ENCODE measurements around the gene FARSB. TPM values are rescaled to one million over a fixed set of nuclear protein-coding genes. Genes with fewer than 3 reads are reported as not detected.

The FARSB gene
- total RNA-seq, 1 donor from 2014 or later, result 10.9 TPM

DNA sequence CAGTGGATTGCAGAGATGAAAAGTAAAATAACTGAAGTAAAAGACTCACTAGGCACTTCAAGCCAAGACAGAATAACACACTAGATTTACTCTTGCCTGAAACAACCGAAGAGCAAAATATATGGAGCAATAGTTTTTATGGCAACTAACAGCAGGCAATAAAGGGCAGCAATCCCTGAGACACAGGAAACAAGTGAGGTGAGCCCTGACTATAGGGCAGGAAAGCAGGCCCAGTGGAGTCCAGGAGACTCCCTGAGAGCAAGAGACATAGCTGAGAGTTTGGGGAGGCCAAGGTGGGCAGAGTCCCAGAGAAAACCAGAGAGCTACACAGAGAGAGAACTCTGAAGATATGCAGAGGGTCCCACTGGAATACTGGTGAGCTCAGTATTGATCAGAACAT is 18.8 kb downstream of the FARSB start:
- H3K4me1 ChIP-seq, result no peaks in the 10 kb centered on the region
- intact Hi-C loops (cut with DNase I), result no loop called here
- no peak overlapping the region for H3K27ac ChIP-seq
- H3K4me3 ChIP-seq, result no peak overlapping the region
- H3K27me3 ChIP-seq (ENCODE audit: low read depth), result no peaks in the 10 kb centered on the region
- H3K9me3 ChIP-seq, result no peaks in the 10 kb centered on the region
- no peak for ATAC-seq
- TF ChIP-seq, protein P1, sequence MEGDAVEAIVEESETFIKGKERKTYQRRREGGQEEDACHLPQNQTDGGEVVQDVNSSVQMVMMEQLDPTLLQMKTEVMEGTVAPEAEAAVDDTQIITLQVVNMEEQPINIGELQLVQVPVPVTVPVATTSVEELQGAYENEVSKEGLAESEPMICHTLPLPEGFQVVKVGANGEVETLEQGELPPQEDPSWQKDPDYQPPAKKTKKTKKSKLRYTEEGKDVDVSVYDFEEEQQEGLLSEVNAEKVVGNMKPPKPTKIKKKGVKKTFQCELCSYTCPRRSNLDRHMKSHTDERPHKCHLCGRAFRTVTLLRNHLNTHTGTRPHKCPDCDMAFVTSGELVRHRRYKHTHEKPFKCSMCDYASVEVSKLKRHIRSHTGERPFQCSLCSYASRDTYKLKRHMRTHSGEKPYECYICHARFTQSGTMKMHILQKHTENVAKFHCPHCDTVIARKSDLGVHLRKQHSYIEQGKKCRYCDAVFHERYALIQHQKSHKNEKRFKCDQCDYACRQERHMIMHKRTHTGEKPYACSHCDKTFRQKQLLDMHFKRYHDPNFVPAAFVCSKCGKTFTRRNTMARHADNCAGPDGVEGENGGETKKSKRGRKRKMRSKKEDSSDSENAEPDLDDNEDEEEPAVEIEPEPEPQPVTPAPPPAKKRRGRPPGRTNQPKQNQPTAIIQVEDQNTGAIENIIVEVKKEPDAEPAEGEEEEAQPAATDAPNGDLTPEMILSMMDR (IDR thresholded peaks at IDR 0.05), result no peak
- H3K36me3 ChIP-seq, result peaks cover 75% of the 10 kb centered on the region
- no peak for DNase-seq

DNA sequence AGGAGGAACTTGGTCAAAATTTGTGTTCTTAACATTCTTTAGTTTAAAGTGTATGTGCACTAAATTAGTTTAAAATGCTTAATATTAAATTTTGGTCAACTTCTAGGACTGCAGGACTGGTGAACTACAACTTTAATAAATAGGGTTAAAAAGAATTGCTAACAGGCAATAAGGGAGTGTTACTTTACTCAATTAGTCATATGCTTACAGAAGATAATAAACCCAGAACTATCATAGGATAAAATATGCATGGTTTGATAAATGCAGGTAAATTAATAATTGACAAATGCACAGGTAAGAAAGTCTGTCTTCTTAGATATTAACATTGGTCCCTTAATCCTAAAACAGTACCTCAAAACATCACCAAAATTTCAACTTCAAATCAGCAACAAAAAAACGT is 20.6 kb downstream of the FARSB start:
- Histone ChIP-seq H3K4me3 (no peak overlapping the region), H3K4me1 (no peaks in the 10 kb centered on the region), H3K27me3 (ENCODE audit: low read depth) (no peaks in the 10 kb centered on the region), H3K27ac (no peak overlapping the region), H3K36me3 (peaks cover 88% of the 10 kb centered on the region), H3K9me3 (no peaks in the 10 kb centered on the region)
- DNase-seq (no peak), ATAC-seq (no peak)
- TF ChIP-seq, protein P1 (IDR thresholded peaks at IDR 0.05), result no peak
- intact Hi-C loops (cut with DNase I), result no loop called here

DNA sequence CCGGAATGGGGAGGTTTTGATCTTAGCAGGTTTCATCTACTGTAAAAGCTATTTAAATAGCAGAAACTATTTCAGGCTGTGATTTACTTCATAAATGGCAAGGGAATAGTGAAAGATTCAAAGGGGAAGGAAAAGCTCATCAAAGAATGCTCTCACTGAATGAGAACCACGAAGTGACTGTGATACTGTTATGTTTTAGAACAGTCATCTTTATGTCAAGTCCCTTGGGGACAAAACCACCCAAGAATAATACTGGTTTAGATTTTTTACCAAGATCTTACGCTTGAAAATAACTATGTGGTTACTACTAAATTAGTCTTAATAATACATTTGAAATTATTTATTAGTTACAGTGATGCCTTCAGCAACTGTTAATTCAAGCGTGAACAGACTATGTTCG is 28.1 kb downstream of the FARSB start:
- intact Hi-C loops (cut with DNase I), result no loop called here
- Histone ChIP-seq H3K4me1 (no peaks in the 10 kb centered on the region), H3K9me3 (no peaks in the 10 kb centered on the region), H3K36me3 (peaks cover 90% of the 10 kb centered on the region), H3K27me3 (ENCODE audit: low read depth) (no peaks in the 10 kb centered on the region), H3K27ac (no peak overlapping the region), H3K4me3 (no peak overlapping the region)
- no peak for ATAC-seq
- DNase-seq, result no peak
- TF ChIP-seq, protein P1 (IDR thresholded peaks at IDR 0.05), result no peak

DNA sequence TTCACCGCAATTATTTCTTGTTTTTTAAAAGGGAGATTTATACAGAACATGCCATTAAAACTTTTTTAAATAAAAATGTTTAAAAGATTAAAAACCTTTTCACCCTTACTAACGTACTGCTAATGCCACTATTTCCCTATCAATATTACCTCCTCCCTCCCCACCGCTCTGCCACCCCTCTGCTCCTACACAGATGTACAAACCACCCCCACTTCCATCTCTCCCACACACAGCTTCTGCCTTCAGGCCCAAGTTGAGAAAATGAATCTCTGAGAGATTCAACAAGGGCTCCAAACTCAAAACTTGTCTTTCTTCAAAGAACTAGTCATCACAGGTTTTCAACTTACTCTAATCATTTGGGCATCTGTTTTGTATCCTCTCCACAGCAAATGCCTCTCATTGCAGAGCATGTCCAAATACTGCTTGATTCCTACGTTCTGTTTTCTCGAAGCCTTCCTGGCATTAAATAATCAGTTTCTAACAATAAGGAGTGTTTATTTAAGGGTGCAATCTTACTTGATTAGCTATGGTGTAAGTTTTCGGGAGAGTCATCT is 32.1 kb downstream of the FARSB start:
- ATAC-seq (no peak), DNase-seq (no peak)
- Histone ChIP-seq H3K27ac (no peak overlapping the region), H3K4me3 (no peak overlapping the region), H3K36me3 (peaks cover 84% of the 10 kb centered on the region), H3K9me3 (no peaks in the 10 kb centered on the region), H3K4me1 (no peaks in the 10 kb centered on the region), H3K27me3 (ENCODE audit: low read depth) (no peaks in the 10 kb centered on the region)
- intact Hi-C loops (cut with DNase I), result no loop called here
- TF ChIP-seq, protein P1 (IDR thresholded peaks at IDR 0.05), result no peak

DNA sequence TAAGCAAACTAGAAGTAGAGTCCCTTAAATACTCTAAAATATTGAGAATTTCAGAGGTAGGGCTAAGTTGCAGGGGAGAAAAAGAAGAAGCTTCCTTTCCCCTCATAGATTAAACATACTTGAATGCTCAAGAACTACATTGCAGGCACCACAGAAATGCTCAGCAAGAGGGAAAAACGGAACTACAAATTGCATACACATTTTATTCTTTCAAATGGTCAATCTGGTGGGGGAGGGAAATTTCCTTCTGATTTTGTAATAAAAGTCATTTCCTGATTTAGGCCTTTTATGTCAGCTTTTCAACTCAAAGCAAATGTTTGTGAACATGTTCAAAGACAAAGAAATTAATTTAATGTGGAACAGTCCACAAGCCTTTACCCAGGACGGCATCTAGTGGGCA is 33.0 kb downstream of the FARSB start:
- H3K4me1 ChIP-seq, result no peaks in the 10 kb centered on the region
- H3K4me3 ChIP-seq, result no peak overlapping the region
- no peaks in the 10 kb centered on the region for H3K9me3 ChIP-seq
- DNase-seq (no peak), ATAC-seq (peak; percentile 43 to 46)
- H3K36me3 ChIP-seq, result peaks cover 84% of the 10 kb centered on the region
- intact Hi-C loops (cut with DNase I), result no loop called here
- peak overlapping the region; percentile 4 for H3K27ac ChIP-seq
- H3K27me3 ChIP-seq (ENCODE audit: low read depth), result no peaks in the 10 kb centered on the region
- TF ChIP-seq, protein P1 (IDR thresholded peaks at IDR 0.05), result no peak
